GM23248 (cell line): Measurements from ENCODE around the gene SUGCT.

Experiments
- EZH2 ChIP-seq: fragments of 200-600 bp; sonication (generic); IDR thresholded peaks from 2 replicates; pipeline ENCODE4 v1.6.1; 2018; ENCODE audit warnings: antibody characterized with exemption, mild to moderate bottlenecking; ENCODE audit not compliant: insufficient read depth, poor library complexity, severe bottlenecking
- EZH2phosphoT487 ChIP-seq: fragments of 200-600 bp; sonication (generic); IDR thresholded peaks from 2 replicates; pipeline ENCODE4 v1.6.1; 2018; ENCODE audit warnings: antibody characterized with exemption, moderate library complexity, mild to moderate bottlenecking, low read depth; ENCODE audit not compliant: insufficient read depth

DNA sequence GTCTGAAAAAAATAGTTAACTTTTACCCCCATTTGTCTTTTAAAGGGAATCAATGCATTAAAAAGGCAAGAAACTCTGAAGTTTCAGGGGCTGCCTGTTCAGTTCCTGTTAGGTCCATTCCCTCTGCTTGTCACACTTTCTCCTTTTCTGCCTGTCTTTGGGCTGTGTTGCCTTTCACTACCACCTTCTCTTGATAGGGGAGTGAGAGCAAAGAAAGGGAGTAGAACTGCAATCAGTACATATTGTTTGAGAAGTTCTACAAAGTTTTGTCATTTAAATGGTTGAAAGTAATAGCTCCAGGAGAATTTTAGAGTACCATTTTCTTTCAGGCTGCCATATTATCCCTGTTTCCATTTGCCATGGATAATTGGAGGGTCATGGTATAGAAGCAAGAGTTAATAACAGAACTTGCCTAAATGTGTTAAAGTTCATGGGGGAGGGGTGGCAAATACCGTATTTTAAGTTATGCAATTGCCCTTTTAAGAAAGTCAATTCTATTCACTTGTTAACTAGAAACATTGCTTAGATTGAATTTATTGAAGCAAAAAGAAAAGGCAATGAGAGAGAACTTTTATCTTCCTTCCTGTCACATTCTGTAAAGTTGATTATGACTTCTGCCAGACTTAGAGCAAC, 39.0 kb upstream of the SUGCT start:
- TF ChIP-seq EZH2 (no peak), EZH2phosphoT487 (no peak)
